ENCODE results near the gene SPATA3. TPM values are rescaled to one million over a fixed set of nuclear protein-coding genes. Genes with fewer than 3 reads are reported as not detected.
A peak's percentile ranks its signal among the peaks of the same experiment; 100 is the strongest.

Gene SPATA3
- total and polyA plus RNA-seq, 2 of the 13 experiments (the other 11 are each of a cell fraction or from before 2014, with no cell fraction given): not detected

DNA sequence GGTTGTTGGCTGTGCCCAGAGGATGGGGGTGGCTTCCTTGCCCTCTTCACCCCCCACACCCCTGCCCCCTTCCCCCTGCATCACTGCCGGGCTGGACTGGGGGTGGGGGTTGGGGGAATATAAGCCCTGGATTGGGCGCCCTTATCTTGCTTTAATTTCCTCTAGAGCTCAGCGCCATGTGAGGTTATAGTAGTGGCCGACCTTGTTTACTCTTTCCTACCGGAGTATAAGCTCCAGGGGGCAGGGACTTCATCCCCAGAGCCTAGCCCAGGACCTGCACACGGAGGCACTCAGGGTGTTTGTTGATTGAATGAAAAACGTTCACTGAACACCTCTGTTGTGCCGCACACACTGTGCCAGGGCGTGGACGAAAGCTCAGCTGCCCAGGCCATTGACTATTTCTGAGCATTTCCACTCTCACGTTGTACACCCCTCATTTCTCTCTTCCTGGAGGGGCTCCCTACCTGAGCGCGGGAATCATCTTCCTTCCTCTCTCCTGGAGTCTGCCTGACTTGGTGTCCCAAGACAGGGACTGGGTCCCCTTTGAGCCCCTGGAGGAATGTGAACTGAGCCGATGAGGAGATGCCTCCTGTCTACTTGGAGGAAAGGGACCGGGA lies 9.3 kb upstream of the SPATA3 start (continued):
- TF ChIP-seq, protein P1, sequence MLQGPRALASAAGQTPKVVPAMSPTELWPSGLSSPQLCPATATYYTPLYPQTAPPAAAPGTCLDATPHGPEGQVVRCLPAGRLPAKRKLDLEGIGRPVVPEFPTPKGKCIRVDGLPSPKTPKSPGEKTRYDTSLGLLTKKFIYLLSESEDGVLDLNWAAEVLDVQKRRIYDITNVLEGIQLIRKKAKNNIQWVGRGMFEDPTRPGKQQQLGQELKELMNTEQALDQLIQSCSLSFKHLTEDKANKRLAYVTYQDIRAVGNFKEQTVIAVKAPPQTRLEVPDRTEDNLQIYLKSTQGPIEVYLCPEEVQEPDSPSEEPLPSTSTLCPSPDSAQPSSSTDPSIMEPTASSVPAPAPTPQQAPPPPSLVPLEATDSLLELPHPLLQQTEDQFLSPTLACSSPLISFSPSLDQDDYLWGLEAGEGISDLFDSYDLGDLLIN (CRISPR knock-in tag; IDR thresholded peaks at IDR 0.05; ENCODE audit: borderline replicate concordance): no peak
- TF ChIP-seq KDM1A (CRISPR knock-in tag; IDR thresholded peaks at IDR 0.05): no peak
- TF ChIP-seq SPEN (CRISPR knock-in tag; IDR thresholded peaks at IDR 0.05; ENCODE audit: low read depth): no peak
- TF ChIP-seq, protein P2, sequence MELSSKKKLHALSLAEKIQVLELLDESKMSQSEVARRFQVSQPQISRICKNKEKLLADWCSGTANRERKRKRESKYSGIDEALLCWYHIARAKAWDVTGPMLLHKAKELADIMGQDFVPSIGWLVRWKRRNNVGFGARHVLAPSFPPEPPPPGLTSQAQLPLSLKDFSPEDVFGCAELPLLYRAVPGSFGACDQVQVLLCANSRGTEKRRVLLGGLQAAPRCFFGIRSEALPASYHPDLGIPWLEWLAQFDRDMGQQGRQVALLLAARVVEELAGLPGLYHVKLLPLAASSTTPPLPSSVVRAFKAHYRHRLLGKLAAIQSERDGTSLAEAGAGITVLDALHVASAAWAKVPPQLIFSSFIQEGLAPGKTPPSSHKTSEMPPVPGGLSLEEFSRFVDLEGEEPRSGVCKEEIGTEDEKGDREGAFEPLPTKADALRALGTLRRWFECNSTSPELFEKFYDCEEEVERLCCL (CRISPR knock-in tag; IDR thresholded peaks at IDR 0.05; ENCODE audit: borderline replicate concordance): no peak
- no peak for TF ChIP-seq ZNF589 (CRISPR knock-in tag; conservative IDR thresholded peaks at IDR 0.05)
- TF ChIP-seq ZMYM3 (CRISPR knock-in tag; IDR thresholded peaks at IDR 0.05): 0 out of 2 replicates have a peak, but pooled peaks have one; percentile 5
- TF ChIP-seq ATF7-NPFF (CRISPR knock-in tag; IDR thresholded peaks at IDR 0.05; ENCODE audit: low read depth): no peak
- TF ChIP-seq ZNF30 (CRISPR knock-in tag; IDR thresholded peaks at IDR 0.05): no peak
- TF ChIP-seq, protein P3, sequence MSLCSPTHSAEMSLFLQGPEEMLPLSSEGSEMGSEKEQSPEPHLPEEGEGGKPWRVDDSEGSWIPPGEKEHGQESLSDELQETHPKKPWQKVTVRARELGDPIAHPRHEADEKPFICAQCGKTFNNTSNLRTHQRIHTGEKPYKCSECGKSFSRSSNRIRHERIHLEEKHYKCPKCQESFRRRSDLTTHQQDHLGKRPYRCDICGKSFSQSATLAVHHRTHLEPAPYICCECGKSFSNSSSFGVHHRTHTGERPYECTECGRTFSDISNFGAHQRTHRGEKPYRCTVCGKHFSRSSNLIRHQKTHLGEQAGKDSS (CRISPR knock-in tag; IDR thresholded peaks at IDR 0.05; ENCODE audit: borderline replicate concordance, low read depth): no peak
- TF ChIP-seq, protein P4, sequence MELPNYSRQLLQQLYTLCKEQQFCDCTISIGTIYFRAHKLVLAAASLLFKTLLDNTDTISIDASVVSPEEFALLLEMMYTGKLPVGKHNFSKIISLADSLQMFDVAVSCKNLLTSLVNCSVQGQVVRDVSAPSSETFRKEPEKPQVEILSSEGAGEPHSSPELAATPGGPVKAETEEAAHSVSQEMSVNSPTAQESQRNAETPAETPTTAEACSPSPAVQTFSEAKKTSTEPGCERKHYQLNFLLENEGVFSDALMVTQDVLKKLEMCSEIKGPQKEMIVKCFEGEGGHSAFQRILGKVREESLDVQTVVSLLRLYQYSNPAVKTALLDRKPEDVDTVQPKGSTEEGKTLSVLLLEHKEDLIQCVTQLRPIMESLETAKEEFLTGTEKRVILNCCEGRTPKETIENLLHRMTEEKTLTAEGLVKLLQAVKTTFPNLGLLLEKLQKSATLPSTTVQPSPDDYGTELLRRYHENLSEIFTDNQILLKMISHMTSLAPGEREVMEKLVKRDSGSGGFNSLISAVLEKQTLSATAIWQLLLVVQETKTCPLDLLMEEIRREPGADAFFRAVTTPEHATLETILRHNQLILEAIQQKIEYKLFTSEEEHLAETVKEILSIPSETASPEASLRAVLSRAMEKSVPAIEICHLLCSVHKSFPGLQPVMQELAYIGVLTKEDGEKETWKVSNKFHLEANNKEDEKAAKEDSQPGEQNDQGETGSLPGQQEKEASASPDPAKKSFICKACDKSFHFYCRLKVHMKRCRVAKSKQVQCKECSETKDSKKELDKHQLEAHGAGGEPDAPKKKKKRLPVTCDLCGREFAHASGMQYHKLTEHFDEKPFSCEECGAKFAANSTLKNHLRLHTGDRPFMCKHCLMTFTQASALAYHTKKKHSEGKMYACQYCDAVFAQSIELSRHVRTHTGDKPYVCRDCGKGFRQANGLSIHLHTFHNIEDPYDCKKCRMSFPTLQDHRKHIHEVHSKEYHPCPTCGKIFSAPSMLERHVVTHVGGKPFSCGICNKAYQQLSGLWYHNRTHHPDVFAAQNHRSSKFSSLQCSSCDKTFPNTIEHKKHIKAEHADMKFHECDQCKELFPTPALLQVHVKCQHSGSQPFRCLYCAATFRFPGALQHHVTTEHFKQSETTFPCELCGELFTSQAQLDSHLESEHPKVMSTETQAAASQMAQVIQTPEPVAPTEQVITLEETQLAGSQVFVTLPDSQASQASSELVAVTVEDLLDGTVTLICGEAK (IDR thresholded peaks at IDR 0.05): no peak
- TF ChIP-seq, protein P4 (CRISPR knock-in tag; IDR thresholded peaks at IDR 0.05): no peak
- TF ChIP-seq FOXA3 (CRISPR knock-in tag; IDR thresholded peaks at IDR 0.05): 0 out of 2 replicates have a peak, but pooled peaks have one; percentile 14
- TF ChIP-seq, protein P5, sequence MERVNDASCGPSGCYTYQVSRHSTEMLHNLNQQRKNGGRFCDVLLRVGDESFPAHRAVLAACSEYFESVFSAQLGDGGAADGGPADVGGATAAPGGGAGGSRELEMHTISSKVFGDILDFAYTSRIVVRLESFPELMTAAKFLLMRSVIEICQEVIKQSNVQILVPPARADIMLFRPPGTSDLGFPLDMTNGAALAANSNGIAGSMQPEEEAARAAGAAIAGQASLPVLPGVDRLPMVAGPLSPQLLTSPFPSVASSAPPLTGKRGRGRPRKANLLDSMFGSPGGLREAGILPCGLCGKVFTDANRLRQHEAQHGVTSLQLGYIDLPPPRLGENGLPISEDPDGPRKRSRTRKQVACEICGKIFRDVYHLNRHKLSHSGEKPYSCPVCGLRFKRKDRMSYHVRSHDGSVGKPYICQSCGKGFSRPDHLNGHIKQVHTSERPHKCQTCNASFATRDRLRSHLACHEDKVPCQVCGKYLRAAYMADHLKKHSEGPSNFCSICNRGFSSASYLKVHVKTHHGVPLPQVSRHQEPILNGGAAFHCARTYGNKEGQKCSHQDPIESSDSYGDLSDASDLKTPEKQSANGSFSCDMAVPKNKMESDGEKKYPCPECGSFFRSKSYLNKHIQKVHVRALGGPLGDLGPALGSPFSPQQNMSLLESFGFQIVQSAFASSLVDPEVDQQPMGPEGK (CRISPR knock-in tag; IDR thresholded peaks at IDR 0.05): 0 out of 2 replicates have a peak, but pooled peaks have one; percentile 22
- no peak for TF ChIP-seq TMF1 (CRISPR knock-in tag; IDR thresholded peaks at IDR 0.05; ENCODE audit: low read depth)
- TF ChIP-seq ZNF816 (CRISPR knock-in tag; IDR thresholded peaks at IDR 0.05; ENCODE audit: borderline replicate concordance): no peak
